ENCODE data around the gene PRR20D.

PRR20D gene

DNA sequence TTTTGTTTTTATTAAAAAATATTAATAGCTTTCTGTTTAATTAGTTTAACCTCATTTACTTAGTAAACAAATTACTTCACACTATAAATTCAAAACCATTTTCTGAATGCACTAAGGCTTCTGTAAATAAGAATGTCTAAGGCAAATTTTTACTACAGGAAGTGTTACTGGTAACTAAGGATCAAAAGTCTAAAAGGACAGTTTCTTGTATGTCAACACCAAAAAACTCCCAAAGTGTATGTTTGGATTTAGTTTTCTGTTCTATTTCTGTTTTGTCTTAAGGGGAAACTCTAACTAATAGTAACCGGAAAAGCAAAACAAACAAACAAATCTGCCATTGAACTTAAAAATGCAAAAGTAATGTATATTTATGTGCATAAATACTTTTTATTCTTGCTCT lies 31.2 kb downstream of the PRR20D start:
- Histone ChIP-seq H3K27ac (ENCODE audit: low read depth, low read length) (no peak overlapping the region), H3K9ac (ENCODE audit: low read length) (no peak overlapping the region), H3K27me3 (ENCODE audit: control insufficient read depth, insufficient read depth, low read length) (no peaks in the 10 kb centered on the region), H3K36me3 (ENCODE audit: control insufficient read depth, insufficient read depth, low read length) (no peaks in the 10 kb centered on the region), H3K4me1 (ENCODE audit: control insufficient read depth, insufficient read depth, low read length) (no peaks in the 10 kb centered on the region), H3K4me3 (ENCODE audit: low read length) (no peak overlapping the region)

DNA sequence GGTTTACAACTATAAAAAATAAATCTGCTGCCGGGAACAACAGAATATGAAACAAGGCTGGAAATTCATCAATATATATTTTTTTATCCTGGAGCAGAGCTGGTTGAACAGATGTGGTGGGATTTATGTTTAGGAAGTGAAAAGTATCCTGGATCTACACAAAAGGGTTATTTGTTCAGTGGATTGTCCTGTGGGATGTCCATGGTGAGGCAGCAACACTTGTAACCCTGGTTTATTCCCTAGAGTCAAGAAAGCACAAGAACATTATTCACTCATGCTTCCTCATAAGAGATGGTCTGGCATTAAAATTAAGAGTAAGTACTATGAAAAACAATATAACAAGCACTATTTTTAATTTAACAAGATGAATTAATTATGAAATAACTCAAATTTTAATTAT lies 52.6 kb downstream of the PRR20D start:
- Histone ChIP-seq H3K4me1 (ENCODE audit: control insufficient read depth, insufficient read depth, low read length) (no peaks in the 10 kb centered on the region), H3K4me3 (ENCODE audit: low read length) (no peak overlapping the region), H3K36me3 (ENCODE audit: control insufficient read depth, insufficient read depth, low read length) (no peaks in the 10 kb centered on the region), H3K9ac (ENCODE audit: low read length) (no peak overlapping the region), H3K27me3 (ENCODE audit: control insufficient read depth, insufficient read depth, low read length) (no peaks in the 10 kb centered on the region), H3K27ac (ENCODE audit: low read depth, low read length) (no peak overlapping the region)
